GM19193 (cell line): ENCODE data around the gene MAD2L2.

Experiments
- POLR2A ChIP-seq: IDR thresholded peaks from 4 replicates; pipeline ENCODE4 v1.6.1; 2011; ENCODE audit not compliant: insufficient read depth, insufficient read length; ENCODE audit errors: extremely low read depth

The MAD2L2 gene

GRCh38 chr1:11697188-11697892 lies 16.4 kb upstream of the MAD2L2 start:
- TF ChIP-seq POLR2A = no peak

- TF ChIP-seq POLR2A = no peak
Measured at GRCh38 chr1:11695861-11696260, 14.9 kb upstream of the MAD2L2 start.

GRCh38 chr1:11693917-11694316 lies 13.0 kb upstream of the MAD2L2 start:
- TF ChIP-seq POLR2A = no peak

- TF ChIP-seq POLR2A = no peak
Measured at GRCh38 chr1:11693024-11693590, 12.2 kb upstream of the MAD2L2 start.

- no peak for TF ChIP-seq POLR2A
Measured at GRCh38 chr1:11691928-11692711, 11.2 kb upstream of the MAD2L2 start.

- no peak for TF ChIP-seq POLR2A
Measured at GRCh38 chr1:11691302-11691914, 10.5 kb upstream of the MAD2L2 start, which contains the start of gene DRAXIN. DRAXIN (plus strand) TSS chr1:11691710; CDS start chr1:11706259, 14,549 bp downstream.

GRCh38 chr1:11690397-11691301 lies 9.7 kb upstream of the MAD2L2 start:
- no peak for TF ChIP-seq POLR2A

- no peak for TF ChIP-seq POLR2A
Measured at GRCh38 chr1:11688506-11688905, 7.6 kb upstream of the MAD2L2 start.

GRCh38 chr1:11685210-11685752 lies 4.3 kb upstream of the MAD2L2 start:
- no peak for TF ChIP-seq POLR2A

- TF ChIP-seq POLR2A = no peak
Measured at GRCh38 chr1:11684070-11684469, 3.1 kb upstream of the MAD2L2 start.

- no peak for TF ChIP-seq POLR2A
Measured at GRCh38 chr1:11682799-11683198, 1.9 kb upstream of the MAD2L2 start.

- TF ChIP-seq POLR2A = no peak
Measured at GRCh38 chr1:11682287-11682771, 1.4 kb upstream of the MAD2L2 start.

- no peak for TF ChIP-seq POLR2A
Measured at GRCh38 chr1:11680270-11681070, 478 bp downstream of the MAD2L2 start.

- no peak for TF ChIP-seq POLR2A
Measured at GRCh38 chr1:11678442-11678841, 2.5 kb downstream of the MAD2L2 start.
